Hepatocyte (in vitro differentiated cells): Measurements from ENCODE around the gene EEPD1. TPM values are rescaled to one million over a fixed set of nuclear protein-coding genes. Genes with fewer than 3 reads are reported as not detected.

Experiments used
- DNase-seq: peaks from one replicate; pipeline ENCODE4 v3.0.0-alpha.2; 2016; ENCODE audit warnings: low spot score
- H2AFZ ChIP-seq: fragments of 200-600 bp; sonication (generic); 2 replicates; pipeline ENCODE4 v1.6.0; 2016; ENCODE audit warnings: antibody characterized with exemption, mild to moderate bottlenecking
- H3K27ac ChIP-seq: fragments of 200-600 bp; sonication (generic); 2 replicates; pipeline ENCODE4 v1.5.1; 2016; ENCODE audit warnings: mild to moderate bottlenecking
- H3K27me3 ChIP-seq: fragments of 200-600 bp; sonication (generic); 2 replicates; pipeline ENCODE4 v1.6.1; 2016
- H3K36me3 ChIP-seq: fragments of 200-600 bp; sonication (generic); replicated peaks from 2 replicates; pipeline ENCODE4 v1.5.1; 2016; ENCODE audit warnings: low read depth; ENCODE audit not compliant: insufficient read depth
- H3K4me1 ChIP-seq: fragments of 200-600 bp; sonication (generic); 2 replicates; pipeline ENCODE4 v1.5.1; 2016; ENCODE audit warnings: mild to moderate bottlenecking, moderate library complexity; ENCODE audit not compliant: insufficient read depth
- H3K4me2 ChIP-seq: fragments of 200-600 bp; sonication (generic); 2 replicates; pipeline ENCODE4 v1.6.0; 2016
- H3K4me3 ChIP-seq: fragments of 200-600 bp; sonication (generic); 2 replicates; pipeline ENCODE4 v1.5.1; 2016; ENCODE audit warnings: mild to moderate bottlenecking
- H3K79me2 ChIP-seq: fragments of 200-600 bp; sonication (generic); 2 replicates; pipeline ENCODE4 v1.6.0; 2017; ENCODE audit warnings: mild to moderate bottlenecking
- H3K9me2 ChIP-seq: fragments of 200-600 bp; sonication (generic); replicated peaks from 2 replicates; pipeline ENCODE4 v1.6.0; 2017; ENCODE audit warnings: mild to moderate bottlenecking; ENCODE audit not compliant: insufficient read depth
- H3K9me3 ChIP-seq: fragments of 200-600 bp; sonication (generic); 2 replicates; pipeline ENCODE4 v1.5.1; 2016; ENCODE audit warnings: low read depth, mild to moderate bottlenecking
- H4K20me1 ChIP-seq: fragments of 200-600 bp; sonication (generic); 2 replicates; pipeline ENCODE4 v1.6.0; 2016; ENCODE audit warnings: mild to moderate bottlenecking; ENCODE audit not compliant: insufficient read depth, poor library complexity, severe bottlenecking
- CTCF ChIP-seq: fragments of 200-600 bp; sonication (generic); IDR thresholded peaks from 2 replicates; pipeline ENCODE4 v1.5.1; 2016; ENCODE audit warnings: antibody characterized with exemption, mild to moderate bottlenecking; ENCODE audit not compliant: poor library complexity
- EZH2 ChIP-seq: fragments of 200-600 bp; sonication (generic); IDR thresholded peaks from 2 replicates; pipeline ENCODE4 v1.6.1; 2016; ENCODE audit warnings: antibody characterized with exemption, mild to moderate bottlenecking, borderline replicate concordance
- EZH2phosphoT487 ChIP-seq: fragments of 200-600 bp; sonication (generic); IDR thresholded peaks from one replicate; pipeline ENCODE4 v1.6.1; 2018; ENCODE audit warnings: antibody characterized with exemption, mild to moderate bottlenecking, low read depth, moderate library complexity; ENCODE audit not compliant: unreplicated experiment, severe bottlenecking
- WGBS: methylation state at CpG from one replicate; pipeline ENCODE4 v1.1.6; 2016; ENCODE audit warnings: low lambda C conversion rate; ENCODE audit errors: missing lambda C conversion rate; 5-methylcytosine and 5-hydroxymethylcytosine counted together
- polyA plus RNA-seq: library from polyadenylated mRNA; unstranded; fragments of >200 nt; fragmentation: Nextera tagmentation; extraction: Ambion mirVana; gene quantifications from 2 replicates; pipeline ENCODE4 v1.2.1, GENCODE V29; 2016
- total RNA-seq: library from RNA; depleted of rRNA; stranded (reverse); fragments of >200 nt; gene quantifications from 2 replicates; pipeline ENCODE4 v1.2.3, GENCODE V29; 2014

Gene EEPD1
- total and polyA plus RNA-seq, 2 experiments from 2014 or later: 7.7 to 14.2 TPM

GRCh38 chr7:36153571-36154097, 580 bp downstream of the EEPD1 start:
- Histone ChIP-seq H3K9me3 (no peaks in the 10 kb centered on the region), H2AFZ (peak overlapping the region; percentile 77), H3K4me3 (peak overlapping the region; percentile 90), H4K20me1 (no peaks in the 10 kb centered on the region), H3K27me3 (no peaks in the 10 kb centered on the region), H3K27ac (peak overlapping the region; percentile 77), H3K79me2 (peaks cover 47% of the 10 kb centered on the region), H3K36me3 (no peaks in the 10 kb centered on the region), H3K9me2 (no peaks in the 10 kb centered on the region), H3K4me1 (peaks cover 35% of the 10 kb centered on the region), H3K4me2 (peak overlapping the region; percentile 95)
- WGBS: 8% methylated on average over 30 of the region's 32 CpGs
- no peak for DNase-seq
- no peak for TF ChIP-seq EZH2
- no peak for TF ChIP-seq EZH2phosphoT487
- TF ChIP-seq CTCF: no peak

GRCh38 chr7:36154255-36155212, 1.5 kb downstream of the EEPD1 start:
- Histone ChIP-seq H4K20me1 (no peaks in the 10 kb centered on the region), H2AFZ (no peak overlapping the region), H3K9me3 (no peaks in the 10 kb centered on the region), H3K79me2 (peaks cover 54% of the 10 kb centered on the region), H3K27ac (peak overlapping the region; percentile 77), H3K4me3 (peak overlapping the region; percentile 90), H3K4me2 (peak overlapping the region; percentile 95), H3K36me3 (no peaks in the 10 kb centered on the region), H3K27me3 (no peaks in the 10 kb centered on the region), H3K4me1 (peaks cover 36% of the 10 kb centered on the region), H3K9me2 (no peaks in the 10 kb centered on the region)
- WGBS: 82% methylated on average over 41 of the region's 44 CpGs
- TF ChIP-seq CTCF (no peak), EZH2phosphoT487 (no peak), EZH2 (no peak)
- peak; percentile 15 for DNase-seq

GRCh38 chr7:36155811-36156361, 2.8 kb downstream of the EEPD1 start:
- Histone ChIP-seq H3K79me2 (peaks cover 68% of the 10 kb centered on the region), H2AFZ (no peak overlapping the region), H4K20me1 (no peaks in the 10 kb centered on the region), H3K36me3 (no peaks in the 10 kb centered on the region), H3K27ac (no peak overlapping the region), H3K9me3 (no peaks in the 10 kb centered on the region), H3K4me1 (peaks cover 36% of the 10 kb centered on the region), H3K27me3 (no peaks in the 10 kb centered on the region), H3K4me2 (peak overlapping the region; percentile 95), H3K4me3 (peak overlapping the region; percentile 5), H3K9me2 (no peaks in the 10 kb centered on the region)
- DNase-seq: peak; percentile 34
- 39% methylated on average over 12 of the region's 12 CpGs for WGBS
- TF ChIP-seq CTCF (no peak), EZH2 (no peak), EZH2phosphoT487 (no peak)
